Kidney epithelial cell (primary cell): Measurements from ENCODE around the gene TUBGCP5. TPM values are rescaled to one million over a fixed set of nuclear protein-coding genes. Genes with fewer than 3 reads are reported as not detected.
A peak's percentile ranks its signal among the peaks of the same experiment; 100 is the strongest.
"Not testable (repeated sequence)": the region's sequence is repeated elsewhere in the genome, so short reads cannot be mapped to it uniquely, and the experiment has no call there.

Experiments
- DNase-seq: peaks from one replicate; pipeline ENCODE4 v3.0.0-alpha.2; 2010; ENCODE audit warnings: low read depth
- H3K27me3 ChIP-seq: 2 replicates; pipeline ENCODE4 v1.6.0; 2011; ENCODE audit warnings: low read length; ENCODE audit not compliant: control insufficient read depth, insufficient read depth
- H3K36me3 ChIP-seq: 2 replicates; pipeline ENCODE4 v1.5.1; 2011; ENCODE audit warnings: low read length; ENCODE audit not compliant: control insufficient read depth, insufficient read depth
- H3K4me3 ChIP-seq: 2 replicates; pipeline ENCODE4 v1.5.1; 2011; ENCODE audit warnings: low read depth, mild to moderate bottlenecking, control low read depth, low read length
- total RNA-seq: library from RNA; depleted of rRNA; stranded (reverse); fragments of >200 nt; gene quantifications from 2 replicates; pipeline ENCODE4 v1.2.3, GENCODE V29; 2015
- TF ChIP-seq, protein P1 (sequence below): IDR thresholded peaks from 2 replicates; pipeline ENCODE4 v1.5.1; 2011; ENCODE audit warnings: mild to moderate bottlenecking, moderate library complexity, low read length, control low read depth, inconsistent platforms; ENCODE audit not compliant: insufficient read depth, poor library complexity, severe bottlenecking

TUBGCP5 gene
- total RNA-seq, 1 donor from 2014 or later: 12.1 TPM

DNA sequence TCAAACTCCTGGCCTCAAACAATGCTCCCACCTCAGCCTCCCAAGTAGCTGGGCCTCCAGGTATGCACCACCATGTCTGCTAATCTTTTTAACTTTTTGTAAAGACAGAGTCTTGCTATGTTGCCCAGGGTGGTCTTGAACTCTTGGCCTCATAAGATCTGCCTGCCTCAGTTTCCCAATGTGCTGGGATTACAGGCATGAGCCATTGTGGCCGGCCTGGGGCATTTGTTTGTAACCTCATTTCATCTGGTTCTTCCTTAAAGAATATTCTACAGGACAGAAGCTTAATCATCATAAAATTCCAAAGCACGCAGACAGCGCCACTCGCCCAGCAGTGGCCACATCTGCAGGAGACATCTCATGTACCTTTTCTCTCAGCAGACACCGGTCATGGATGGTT is 35.6 kb downstream of the TUBGCP5 start:
- DNase-seq: no peak
- Histone ChIP-seq H3K4me3 (no peak overlapping the region), H3K27me3 (no peaks in the 10 kb centered on the region), H3K36me3 (no peaks in the 10 kb centered on the region)
- TF ChIP-seq, protein P1, sequence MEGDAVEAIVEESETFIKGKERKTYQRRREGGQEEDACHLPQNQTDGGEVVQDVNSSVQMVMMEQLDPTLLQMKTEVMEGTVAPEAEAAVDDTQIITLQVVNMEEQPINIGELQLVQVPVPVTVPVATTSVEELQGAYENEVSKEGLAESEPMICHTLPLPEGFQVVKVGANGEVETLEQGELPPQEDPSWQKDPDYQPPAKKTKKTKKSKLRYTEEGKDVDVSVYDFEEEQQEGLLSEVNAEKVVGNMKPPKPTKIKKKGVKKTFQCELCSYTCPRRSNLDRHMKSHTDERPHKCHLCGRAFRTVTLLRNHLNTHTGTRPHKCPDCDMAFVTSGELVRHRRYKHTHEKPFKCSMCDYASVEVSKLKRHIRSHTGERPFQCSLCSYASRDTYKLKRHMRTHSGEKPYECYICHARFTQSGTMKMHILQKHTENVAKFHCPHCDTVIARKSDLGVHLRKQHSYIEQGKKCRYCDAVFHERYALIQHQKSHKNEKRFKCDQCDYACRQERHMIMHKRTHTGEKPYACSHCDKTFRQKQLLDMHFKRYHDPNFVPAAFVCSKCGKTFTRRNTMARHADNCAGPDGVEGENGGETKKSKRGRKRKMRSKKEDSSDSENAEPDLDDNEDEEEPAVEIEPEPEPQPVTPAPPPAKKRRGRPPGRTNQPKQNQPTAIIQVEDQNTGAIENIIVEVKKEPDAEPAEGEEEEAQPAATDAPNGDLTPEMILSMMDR: no peak

DNA sequence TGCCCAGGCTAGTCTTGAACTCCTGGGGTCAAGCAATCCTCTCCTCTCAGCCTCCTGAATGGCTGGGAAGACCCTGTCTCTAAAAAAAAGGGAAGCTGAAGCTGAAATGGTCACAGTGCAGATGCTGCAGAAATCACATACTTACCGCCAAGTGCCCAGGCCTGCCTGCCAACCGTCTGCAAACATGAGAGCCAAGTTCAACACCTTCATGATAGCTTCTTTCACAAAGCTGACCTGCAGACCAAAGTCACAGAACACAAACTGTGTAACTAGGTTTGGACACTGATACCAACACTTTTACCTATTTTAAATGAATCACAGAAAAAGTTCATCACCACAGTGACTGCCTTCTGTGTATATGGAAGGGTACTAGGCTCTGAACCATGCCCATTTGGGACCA is 36.4 kb downstream of the TUBGCP5 start:
- TF ChIP-seq, protein P1: no peak
- no peak for DNase-seq
- Histone ChIP-seq H3K27me3 (no peaks in the 10 kb centered on the region), H3K36me3 (no peaks in the 10 kb centered on the region), H3K4me3 (no peak overlapping the region)

DNA sequence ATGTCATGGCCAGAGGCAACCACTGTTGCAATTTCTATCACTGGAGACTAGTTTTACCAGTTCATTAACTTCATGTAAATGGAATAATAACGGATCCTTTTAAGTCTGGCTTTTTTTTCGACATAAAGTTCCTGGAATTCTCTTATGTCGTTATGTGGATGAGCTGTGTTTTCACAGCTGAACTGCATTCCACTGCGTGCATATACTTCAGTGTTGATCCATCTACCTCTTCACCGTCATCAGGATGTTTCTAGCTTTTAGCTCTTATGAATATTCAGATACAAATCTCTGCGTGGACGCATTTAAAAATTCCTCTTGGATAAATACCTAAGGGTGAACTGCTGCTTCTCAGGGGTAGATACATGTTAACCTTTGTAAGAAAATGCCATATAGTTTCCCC is 43.6 kb downstream of the TUBGCP5 start:
- DNase-seq: no peak
- Histone ChIP-seq H3K27me3 (no peaks in the 10 kb centered on the region), H3K36me3 (no peaks in the 10 kb centered on the region), H3K4me3 (no peak overlapping the region)
- TF ChIP-seq, protein P1: no peak

DNA sequence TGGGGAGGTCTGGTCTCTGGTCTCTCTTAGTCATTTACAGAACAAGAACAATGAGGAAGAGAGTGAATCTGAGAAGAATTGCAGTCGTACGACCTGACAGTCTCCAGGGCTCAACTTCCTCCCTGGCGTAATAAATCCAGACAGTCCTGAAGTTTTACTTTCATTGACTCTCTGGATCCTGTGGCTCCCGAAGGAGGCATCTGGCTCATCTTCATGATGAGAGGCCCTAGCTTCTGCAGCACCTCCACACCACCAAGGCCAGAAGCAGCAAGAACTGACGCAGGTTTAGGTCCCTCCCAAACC is 47.4 kb downstream of the TUBGCP5 start:
- TF ChIP-seq, protein P1: no peak
- no peak for DNase-seq
- H3K36me3 ChIP-seq: no peaks in the 10 kb centered on the region
- H3K27me3 ChIP-seq: no peaks in the 10 kb centered on the region
- H3K4me3 ChIP-seq: no peak overlapping the region

DNA sequence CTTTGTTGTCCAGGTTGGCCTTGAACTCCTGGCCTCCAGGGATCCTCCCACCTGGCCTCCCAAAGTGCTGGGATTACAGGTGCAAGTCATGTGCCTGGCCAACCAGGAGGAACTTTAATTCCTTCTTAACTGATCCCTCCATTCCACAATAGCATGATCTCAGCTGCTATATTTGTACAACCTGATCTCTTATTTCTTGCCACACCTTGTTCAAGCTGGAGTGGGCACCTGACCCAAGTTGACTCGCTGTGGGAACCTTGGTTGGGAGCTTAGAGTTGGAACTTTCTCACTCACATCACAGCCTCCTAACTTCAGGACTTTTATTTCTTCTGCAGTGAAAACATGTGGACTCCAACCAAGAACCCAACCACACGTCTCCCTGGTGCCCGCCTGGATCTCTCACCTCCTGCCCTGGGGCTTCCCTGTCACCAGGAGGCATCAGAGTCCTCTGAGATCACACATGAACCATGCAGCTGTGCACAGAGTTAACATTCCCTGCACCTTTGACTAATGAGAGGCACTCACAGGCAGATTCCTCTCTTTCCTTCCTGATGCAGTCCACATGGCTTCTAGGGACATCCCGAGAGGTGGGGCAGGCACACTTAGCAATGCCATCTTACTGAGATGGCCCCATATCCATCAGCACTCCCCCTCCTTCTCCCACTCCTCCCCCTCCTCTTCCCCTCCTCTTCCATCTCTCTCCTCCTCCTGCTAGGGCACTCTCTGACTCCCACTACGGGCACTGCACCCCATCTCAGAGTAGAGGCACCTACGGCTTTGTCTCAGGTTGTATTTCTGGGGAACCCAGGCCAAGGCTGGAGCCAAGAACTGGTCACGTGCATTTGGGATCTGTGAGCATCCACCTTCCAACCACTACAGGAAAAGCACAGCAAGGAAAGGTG is 49.5 kb downstream of the TUBGCP5 start:
- TF ChIP-seq, protein P1: peak; percentile 2
- Histone ChIP-seq H3K36me3 (no peaks in the 10 kb centered on the region), H3K4me3 (no peak overlapping the region), H3K27me3 (no peaks in the 10 kb centered on the region)
- no peak for DNase-seq

DNA sequence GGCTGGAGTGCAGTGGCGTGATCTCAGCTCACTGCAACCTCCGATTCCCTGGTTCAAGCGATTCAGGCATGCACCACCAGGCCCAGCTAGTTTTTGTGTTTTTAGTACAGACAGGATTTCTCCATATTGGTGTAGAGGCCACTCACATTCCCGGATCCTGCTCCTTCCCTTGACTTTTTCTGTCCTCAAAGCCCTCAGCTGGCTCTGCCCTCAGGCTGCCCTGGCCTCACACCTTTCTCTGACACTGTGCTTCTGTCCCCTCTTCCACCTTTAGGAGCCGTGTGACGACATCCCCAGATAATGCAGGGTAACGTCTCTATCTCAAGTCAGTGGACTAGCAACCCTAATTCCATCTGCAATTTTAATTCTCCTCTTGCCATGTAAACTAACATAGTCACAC is 50.6 kb downstream of the TUBGCP5 start:
- H3K27me3 ChIP-seq: no peaks in the 10 kb centered on the region
- TF ChIP-seq, protein P1: no peak
- no peak for DNase-seq
- no peak overlapping the region for H3K4me3 ChIP-seq
- H3K36me3 ChIP-seq: no peaks in the 10 kb centered on the region

DNA sequence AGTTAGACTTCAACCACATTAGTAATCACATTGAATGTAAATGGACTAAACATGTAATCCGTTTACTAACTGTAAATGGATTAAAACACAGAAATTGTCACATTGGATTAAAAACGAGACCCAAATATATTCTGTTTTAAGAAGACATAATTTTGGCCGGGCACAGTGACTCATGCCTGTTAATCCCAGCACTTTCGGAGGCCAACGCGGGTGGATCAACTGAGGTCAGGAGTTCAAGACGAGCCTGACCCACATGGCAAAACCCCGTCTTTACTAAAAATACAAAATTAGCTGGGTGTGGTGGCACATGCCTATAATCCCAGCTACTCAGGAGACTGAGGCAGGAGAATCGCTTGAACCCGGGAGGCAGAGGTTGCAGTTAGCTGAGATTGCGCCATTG is 57.4 kb downstream of the TUBGCP5 start:
- not testable (repeated sequence) for H3K36me3 ChIP-seq, DNase-seq, H3K4me3 ChIP-seq, H3K27me3 ChIP-seq
